PC-3 (cell line): ENCODE results near the gene EML3.

ENCODE experiments used
- CTCF ChIP-seq: fragments of 300-600 bp; sonication (generic); conservative IDR thresholded peaks from 2 replicates; pipeline ENCODE4 v1.5.1; 2017; ENCODE audit warnings: antibody characterized with exemption, low read depth, mild to moderate bottlenecking, low read length
- EZH2 ChIP-seq: fragments of 300-600 bp; sonication (generic); IDR thresholded peaks from one replicate; pipeline ENCODE4 v1.6.1; 2017; ENCODE audit warnings: antibody characterized with exemption, mild to moderate bottlenecking, low read length; ENCODE audit not compliant: unreplicated experiment
- EZH2phosphoT487 ChIP-seq: fragments of 300-600 bp; sonication (generic); IDR thresholded peaks from 2 replicates; pipeline ENCODE4 v1.6.1; 2018; ENCODE audit warnings: mild to moderate bottlenecking, antibody characterized with exemption, low read length, borderline replicate concordance

- TF ChIP-seq CTCF (no peak), EZH2 (no peak), EZH2phosphoT487 (no peak)
Observed at GRCh38 chr11:62615521-62615920, 2.9 kb upstream of the EML3 start.
